Measurements from ENCODE around the gene TNFSF15.

Gene TNFSF15

DNA sequence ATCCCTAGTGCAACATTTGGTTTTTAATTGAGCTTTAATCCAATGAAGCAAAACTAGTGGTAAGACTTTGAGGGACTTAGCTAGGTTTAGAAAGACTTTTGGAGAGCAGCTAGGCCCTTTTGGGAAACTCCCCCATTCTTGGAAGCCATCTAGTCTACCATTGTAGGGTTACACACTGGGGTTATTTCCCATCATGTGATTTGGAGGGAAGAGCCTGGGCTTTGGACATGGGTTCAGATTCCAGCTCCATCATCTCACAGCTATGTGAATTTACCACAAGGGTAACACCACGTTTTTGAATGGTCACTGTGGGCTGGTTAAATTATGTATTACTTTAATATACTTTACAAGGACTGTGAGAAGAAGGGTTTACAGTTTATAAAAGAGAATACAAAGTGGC is 18.3 kb upstream of the TNFSF15 start:
- DNase-seq = peak; percentile 68

- no peak for DNase-seq
Observed at GRCh38 chr9:114823441-114823840, 17.6 kb upstream of the TNFSF15 start.

GRCh38 chr9:114822708-114823107 is 16.9 kb upstream of the TNFSF15 start:
- no peak for DNase-seq

- DNase-seq = no peak
Observed at GRCh38 chr9:114820776-114821501, 15.1 kb upstream of the TNFSF15 start.

DNA sequence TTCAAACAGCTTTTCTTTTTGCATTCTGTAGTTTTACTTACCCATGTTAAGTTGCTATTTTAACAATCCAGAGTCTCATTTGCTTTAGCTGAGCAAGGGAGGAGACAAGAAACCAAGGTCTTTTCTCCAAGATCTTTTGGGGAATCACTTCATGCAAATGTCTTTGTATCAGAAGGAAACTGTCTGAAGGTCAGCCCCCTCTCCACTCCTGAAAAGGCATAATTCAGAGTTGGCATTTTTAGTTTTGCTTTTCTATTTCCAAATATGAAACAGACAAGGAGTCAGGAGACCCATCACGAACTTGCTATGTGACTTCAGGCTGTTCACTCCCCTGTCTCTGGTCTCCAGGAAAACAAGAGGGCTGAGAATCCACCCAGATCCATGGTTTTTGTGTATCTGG is 12.3 kb upstream of the TNFSF15 start:
- DNase-seq = no peak

DNA sequence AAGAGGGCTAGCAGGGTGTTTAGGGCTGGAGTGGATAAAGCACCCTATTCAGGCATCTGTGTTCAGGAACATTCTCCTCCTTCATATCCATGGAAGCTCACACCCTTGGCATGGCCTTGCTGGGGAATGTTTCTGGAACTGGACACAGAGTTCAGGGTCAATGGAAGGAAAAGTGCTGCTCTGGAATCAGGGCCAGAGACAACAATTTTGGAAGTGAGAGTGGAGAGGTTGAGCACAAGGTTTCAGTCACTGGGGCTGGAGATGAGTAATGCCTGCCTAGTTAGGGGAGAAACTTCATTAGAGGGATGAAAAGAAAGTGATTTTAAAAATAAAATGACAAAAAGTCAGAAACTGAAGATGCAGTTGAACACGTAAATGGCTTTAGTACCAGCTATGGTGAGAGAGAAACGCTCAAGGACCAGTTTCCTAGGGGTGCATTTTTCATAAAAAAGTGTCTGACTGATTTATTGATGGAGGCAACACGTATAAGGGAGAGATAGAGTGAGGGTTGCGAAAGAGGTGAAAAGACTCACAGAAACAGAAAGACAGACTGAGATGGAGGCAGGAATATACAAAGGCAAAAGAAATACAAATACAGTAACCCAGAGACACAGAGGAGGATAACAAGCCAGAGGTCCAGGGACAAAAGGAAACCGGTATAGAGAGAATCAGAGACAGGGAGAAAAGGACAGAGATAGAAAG is 8.0 kb upstream of the TNFSF15 start:
- no peak for DNase-seq

- DNase-seq = no peak
Observed at GRCh38 chr9:114811966-114812636, 6.3 kb upstream of the TNFSF15 start.

DNA sequence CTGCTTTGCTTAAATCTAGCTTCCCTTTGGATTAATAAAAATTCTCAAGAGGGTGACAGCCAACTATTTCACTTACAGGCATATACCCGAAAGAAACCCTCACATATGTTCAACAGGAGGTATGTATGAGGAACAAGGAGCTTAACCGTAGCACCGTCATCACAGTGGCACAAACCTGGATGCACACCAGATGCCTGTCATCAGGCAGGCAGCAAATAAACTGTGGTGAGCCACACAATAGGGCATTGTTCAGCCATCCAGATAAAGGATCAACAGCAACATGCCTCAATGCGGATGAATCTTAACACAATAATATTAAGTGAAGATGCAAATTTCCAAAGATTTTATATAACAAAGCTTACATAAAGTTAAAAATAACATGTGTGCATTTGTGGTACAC is 5.5 kb upstream of the TNFSF15 start:
- no peak for DNase-seq

GRCh38 chr9:114810614-114811013 is 4.8 kb upstream of the TNFSF15 start:
- no peak for DNase-seq

GRCh38 chr9:114806526-114806900 is 674 bp upstream of the TNFSF15 start:
- no peak for DNase-seq

DNA sequence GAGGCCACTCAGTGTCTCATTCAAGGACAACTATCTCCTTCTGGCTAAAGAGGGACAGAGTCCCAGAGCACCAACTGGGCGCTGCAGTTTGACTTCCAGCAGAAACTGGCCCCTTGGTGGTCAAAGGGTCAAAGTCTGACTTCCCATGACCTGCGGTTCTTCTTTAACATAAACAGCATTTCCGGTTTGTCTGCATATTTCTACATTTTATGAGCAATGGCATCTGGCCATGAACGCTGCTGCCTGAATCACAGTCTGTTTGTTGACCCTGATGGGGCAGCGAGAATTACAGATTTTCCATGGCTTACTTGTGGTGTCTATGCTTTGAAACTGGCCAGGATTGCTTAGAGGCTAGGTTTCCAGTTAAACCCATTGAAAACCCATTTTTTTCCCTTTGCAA is 1.3 kb downstream of the TNFSF15 start:
- peak; percentile 95 for DNase-seq

DNA sequence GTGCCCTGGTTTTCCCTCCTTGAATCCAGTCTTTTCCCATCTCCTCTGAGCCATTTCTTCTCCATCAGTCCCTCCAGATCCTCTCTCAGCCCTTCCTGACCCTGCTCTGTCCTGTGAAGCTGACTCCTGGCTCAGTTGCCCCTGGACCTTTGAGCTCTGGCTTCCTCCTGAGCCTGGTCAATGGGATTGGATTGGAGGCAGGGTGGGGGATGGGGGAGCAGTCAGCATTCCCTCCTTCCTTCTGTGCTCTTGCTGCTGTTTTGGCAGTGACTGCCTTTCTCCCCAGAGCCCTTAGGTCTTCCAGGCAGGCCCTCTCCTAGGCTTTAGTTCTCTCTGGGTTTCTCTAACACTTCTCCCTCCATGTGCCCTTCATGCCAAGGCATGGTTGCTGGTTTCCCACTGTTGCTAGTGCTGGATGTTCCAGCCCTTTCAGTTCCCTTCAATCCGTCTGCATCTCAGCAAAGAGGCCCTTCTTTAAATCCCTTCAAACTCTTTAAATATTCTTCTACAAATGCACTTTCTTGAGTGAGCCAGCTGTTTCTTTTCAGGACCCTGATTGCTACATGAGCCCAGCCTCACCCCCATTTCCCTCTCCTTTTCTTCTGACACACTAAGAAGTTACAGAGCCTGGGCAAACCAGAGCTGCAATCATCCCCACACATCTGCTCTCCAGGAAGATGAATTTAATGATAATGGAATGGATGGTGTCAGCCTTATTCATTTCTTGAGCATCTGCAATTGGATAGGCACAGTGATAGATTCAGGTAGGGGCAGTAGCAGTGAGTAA is 2.2 kb downstream of the TNFSF15 start:
- DNase-seq = peak; percentile 45

- no peak for DNase-seq
Observed at GRCh38 chr9:114799925-114800324, 5.9 kb downstream of the TNFSF15 start.

DNA sequence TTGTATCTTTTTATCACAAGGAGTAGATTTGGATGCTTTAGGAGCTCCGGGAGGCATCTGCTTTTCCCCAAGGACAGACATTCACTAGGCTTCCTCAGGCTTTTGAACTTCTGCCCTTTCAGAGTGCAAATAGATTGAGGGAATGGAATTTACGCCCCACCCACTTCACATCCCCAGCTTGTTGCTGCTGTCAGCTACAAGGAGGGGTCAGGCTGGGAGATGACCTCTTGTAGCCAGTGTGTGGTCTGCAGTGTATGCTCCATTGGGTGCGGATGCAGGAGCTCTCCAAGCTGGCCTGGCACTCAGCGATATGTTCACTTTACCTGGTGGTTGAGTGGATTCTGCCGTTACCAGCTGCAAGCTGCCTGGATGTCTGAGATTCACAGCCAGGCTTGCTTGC is 6.4 kb downstream of the TNFSF15 start:
- no peak for DNase-seq

GRCh38 chr9:114798780-114799427 is 6.9 kb downstream of the TNFSF15 start:
- DNase-seq = no peak

- DNase-seq = no peak
Observed at GRCh38 chr9:114798101-114798500, 7.7 kb downstream of the TNFSF15 start.

DNA sequence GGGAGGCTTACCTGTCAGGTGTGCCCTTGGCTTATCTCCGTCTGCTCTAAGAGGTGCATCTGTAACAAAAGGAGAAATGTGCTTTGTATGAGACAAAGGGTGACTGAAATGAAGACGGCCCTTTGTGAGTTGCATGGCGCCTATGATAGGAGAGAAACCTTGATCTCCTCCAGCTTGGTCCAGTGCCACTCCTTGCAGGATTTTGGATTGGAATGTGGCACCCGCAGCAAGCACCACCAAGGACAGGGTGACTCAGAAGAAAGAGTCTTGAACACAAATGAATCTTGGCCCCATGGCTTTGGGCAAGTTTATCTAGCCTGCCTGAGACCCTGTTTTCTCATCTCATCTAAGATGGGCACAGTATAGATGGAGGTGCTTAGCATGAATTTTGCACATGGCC is 13.4 kb downstream of the TNFSF15 start:
- no peak for DNase-seq

- DNase-seq = no peak
Observed at GRCh38 chr9:114791736-114792135, 14.1 kb downstream of the TNFSF15 start.

GRCh38 chr9:114791312-114791711 is 14.5 kb downstream of the TNFSF15 start:
- no peak for DNase-seq

GRCh38 chr9:114790521-114790920 is 15.3 kb downstream of the TNFSF15 start:
- no peak for DNase-seq

- no peak for DNase-seq
Observed at GRCh38 chr9:114789006-114789405, 16.8 kb downstream of the TNFSF15 start.

DNA sequence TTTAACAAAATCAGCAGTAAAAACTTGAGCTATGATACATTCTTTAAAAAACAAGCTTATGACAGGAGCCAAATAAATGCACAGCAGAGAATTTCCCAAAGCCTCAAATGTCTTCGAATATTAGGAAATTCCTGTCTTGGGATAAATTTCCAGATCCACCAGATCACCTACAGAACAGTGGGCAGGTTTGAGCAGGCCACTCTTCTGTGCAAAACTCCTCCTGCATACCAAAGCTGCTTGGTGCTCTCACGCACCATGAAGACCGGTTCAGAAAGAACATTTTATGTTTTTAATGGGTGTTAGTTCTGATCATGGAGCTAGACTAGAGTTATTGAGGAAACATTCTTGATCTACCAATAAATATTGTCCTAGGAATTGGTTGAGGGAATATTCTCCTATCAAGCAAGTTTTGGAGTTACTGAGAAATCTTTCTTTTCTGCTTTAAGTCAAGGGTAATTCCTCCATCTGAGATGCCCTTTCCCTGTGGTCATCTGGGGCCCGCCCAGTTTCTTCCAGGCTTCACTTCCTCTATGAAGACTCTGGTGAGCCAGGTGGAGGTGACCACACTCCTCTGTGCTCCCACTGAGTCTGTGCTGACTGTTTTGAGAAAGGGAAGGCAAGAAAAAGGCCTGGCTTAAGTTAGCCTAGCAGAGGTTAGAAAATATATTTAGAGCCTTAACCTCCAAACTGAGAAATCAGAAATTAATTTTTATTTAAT is 17.9 kb downstream of the TNFSF15 start:
- DNase-seq = no peak
